ENCODE measurements around the gene NF1.

The NF1 gene

GRCh38 chr17:31424944-31425281 lies 330.1 kb downstream of the NF1 start (continued):
- TF ChIP-seq ZNF654 (tag by site-specific recombination; IDR thresholded peaks at IDR 0.05; ENCODE audit: low read depth) (no peak), HOXC10 (CRISPR knock-in tag; IDR thresholded peaks at IDR 0.05) (no peak), ZNF398 (tag by site-specific recombination; IDR thresholded peaks at IDR 0.05) (no peak), ZNF707 (tag by site-specific recombination; IDR thresholded peaks at IDR 0.05) (no peak), KLF10 (tag by site-specific recombination; IDR thresholded peaks at IDR 0.05) (no peak), SCRT2 (tag by site-specific recombination; IDR thresholded peaks at IDR 0.05) (no peak), ZNF560 (tag by site-specific recombination; IDR thresholded peaks at IDR 0.05; ENCODE audit: borderline replicate concordance) (no peak)
- TF ChIP-seq, protein P1, sequence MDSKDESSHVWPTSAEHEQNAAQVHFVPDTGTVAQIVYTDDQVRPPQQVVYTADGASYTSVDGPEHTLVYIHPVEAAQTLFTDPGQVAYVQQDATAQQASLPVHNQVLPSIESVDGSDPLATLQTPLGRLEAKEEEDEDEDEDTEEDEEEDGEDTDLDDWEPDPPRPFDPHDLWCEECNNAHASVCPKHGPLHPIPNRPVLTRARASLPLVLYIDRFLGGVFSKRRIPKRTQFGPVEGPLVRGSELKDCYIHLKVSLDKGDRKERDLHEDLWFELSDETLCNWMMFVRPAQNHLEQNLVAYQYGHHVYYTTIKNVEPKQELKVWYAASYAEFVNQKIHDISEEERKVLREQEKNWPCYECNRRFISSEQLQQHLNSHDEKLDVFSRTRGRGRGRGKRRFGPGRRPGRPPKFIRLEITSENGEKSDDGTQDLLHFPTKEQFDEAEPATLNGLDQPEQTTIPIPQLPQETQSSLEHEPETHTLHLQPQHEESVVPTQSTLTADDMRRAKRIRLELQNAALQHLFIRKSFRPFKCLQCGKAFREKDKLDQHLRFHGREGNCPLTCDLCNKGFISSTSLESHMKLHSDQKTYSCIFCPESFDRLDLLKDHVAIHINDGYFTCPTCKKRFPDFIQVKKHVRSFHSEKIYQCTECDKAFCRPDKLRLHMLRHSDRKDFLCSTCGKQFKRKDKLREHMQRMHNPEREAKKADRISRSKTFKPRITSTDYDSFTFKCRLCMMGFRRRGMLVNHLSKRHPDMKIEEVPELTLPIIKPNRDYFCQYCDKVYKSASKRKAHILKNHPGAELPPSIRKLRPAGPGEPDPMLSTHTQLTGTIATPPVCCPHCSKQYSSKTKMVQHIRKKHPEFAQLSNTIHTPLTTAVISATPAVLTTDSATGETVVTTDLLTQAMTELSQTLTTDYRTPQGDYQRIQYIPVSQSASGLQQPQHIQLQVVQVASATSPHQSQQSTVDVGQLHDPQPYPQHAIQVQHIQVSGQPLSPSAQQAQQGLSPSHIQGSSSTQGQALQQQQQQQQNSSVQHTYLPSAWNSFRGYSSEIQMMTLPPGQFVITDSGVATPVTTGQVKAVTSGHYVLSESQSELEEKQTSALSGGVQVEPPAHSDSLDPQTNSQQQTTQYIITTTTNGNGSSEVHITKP (tag by site-specific recombination; IDR thresholded peaks at IDR 0.05) = no peak

DNA sequence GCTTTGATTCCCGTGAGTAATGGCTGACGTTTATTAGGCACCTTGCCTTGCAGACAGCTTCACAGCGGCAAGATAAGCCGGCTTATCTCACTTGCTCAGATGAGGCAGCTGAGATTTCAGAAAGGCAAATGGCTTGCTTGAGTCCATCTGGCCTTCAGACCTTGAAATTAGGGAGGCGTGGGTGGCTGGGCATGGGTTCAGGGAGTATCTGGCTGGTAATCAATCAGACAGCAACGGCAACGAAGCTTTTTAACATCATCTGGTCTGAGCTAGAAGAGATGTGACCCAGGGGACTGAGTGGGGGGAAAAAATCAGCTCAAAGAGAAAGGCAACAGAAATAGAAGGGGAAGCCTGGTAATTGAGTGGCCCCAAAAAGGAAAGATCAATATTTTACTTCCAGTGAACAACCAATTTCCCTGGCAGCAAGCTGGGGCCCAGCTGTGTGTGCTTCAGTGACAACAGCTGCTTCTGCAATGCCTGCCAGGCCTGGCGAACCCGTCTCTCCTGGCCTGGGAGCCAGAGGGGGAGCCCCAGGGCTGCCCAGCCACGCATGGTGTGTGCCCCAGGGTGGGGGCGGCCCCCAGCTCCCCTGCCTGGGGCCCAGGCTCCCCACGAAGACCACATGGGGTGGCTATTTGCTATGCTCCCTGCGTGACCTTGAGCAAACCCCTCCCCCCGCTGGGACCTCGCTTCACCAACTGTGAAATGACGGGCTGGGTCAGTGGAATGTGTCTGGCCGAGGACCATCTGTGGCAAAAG lies 330.7 kb downstream of the NF1 start:
- no peak overlapping the region for H3K4me3 ChIP-seq (ENCODE audit: low read depth, low read length)
- no peaks in the 10 kb centered on the region for H3K4me1 ChIP-seq (ENCODE audit: control insufficient read depth, insufficient read depth, low read length)
- H3K27ac ChIP-seq (ENCODE audit: extremely low read depth, low read depth, low read length) = no peak overlapping the region
- no peaks in the 10 kb centered on the region for H3K36me3 ChIP-seq (ENCODE audit: control insufficient read depth in 2 of 2, insufficient read depth in 1 of 2, low read length in 2 of 2)
- 0 out of 2 replicates have a peak, but pooled peaks have one; percentile 11 for TF ChIP-seq ZFHX2 (tag by site-specific recombination; conservative IDR thresholded peaks at IDR 0.05)
- no peak for TF ChIP-seq SCRT1 (tag by site-specific recombination; IDR thresholded peaks at IDR 0.05; ENCODE audit: borderline replicate concordance)
- TF ChIP-seq, protein P2, sequence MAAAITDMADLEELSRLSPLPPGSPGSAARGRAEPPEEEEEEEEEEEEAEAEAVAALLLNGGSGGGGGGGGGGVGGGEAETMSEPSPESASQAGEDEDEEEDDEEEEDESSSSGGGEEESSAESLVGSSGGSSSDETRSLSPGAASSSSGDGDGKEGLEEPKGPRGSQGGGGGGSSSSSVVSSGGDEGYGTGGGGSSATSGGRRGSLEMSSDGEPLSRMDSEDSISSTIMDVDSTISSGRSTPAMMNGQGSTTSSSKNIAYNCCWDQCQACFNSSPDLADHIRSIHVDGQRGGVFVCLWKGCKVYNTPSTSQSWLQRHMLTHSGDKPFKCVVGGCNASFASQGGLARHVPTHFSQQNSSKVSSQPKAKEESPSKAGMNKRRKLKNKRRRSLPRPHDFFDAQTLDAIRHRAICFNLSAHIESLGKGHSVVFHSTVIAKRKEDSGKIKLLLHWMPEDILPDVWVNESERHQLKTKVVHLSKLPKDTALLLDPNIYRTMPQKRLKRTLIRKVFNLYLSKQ (tag by site-specific recombination; IDR thresholded peaks at IDR 0.05; ENCODE audit: borderline replicate concordance) = no peak
- TF ChIP-seq TCF7L2 (IDR thresholded peaks at IDR 0.05; ENCODE audit: borderline replicate concordance, low read depth, low read length) = peak; percentile 75; the same call in 1 of the 2 replicates
- peak; percentile 95 for TF ChIP-seq ZIC2 (tag by site-specific recombination; IDR thresholded peaks at IDR 0.05)
- TF ChIP-seq GLIS1 (tag by site-specific recombination; IDR thresholded peaks at IDR 0.05) = peak; percentile 40; the same call in 1 of the 2 replicates
- TF ChIP-seq GLIS2 (tag by site-specific recombination; IDR thresholded peaks at IDR 0.05) = peak; percentile 53; the same call in 1 of the 2 replicates
- no peak for TF ChIP-seq PRDM6 (tag by site-specific recombination; IDR thresholded peaks at IDR 0.05)
- ChIA-PET POLR2A (no interaction called here), CTCF (interaction anchor here (0.7 to 2.8 kb wide), 3 partner anchors 12 to 108 kb away, joined by 3 to 18 read pairs (median 5); no protein-coding TSS in a partner anchor)
- H3K9me3 ChIP-seq (ENCODE audit: control insufficient read depth, insufficient read depth, low read depth, low read length) = no peaks in the 10 kb centered on the region

Measured in HEK293 (cell line).